GM23338 (cell line): ENCODE results near the gene GRIN3B.

ENCODE experiments used
- CTCF ChIP-seq, 2 experiments: fragments of 200-600 bp in 1 of 2; sonication (generic) in 1 of 2; conservative IDR thresholded peaks; 2 replicates each; pipeline versions ENCODE4 v1.5.1 to v1.6.1; 2016 to 2017; ENCODE audit warnings: antibody characterized with exemption in 2 of 2, low read depth in 2 of 2, mild to moderate bottlenecking in 2 of 2, moderate library complexity in 1 of 2
- EZH2 ChIP-seq: fragments of 200-600 bp; sonication (generic); IDR thresholded peaks from one replicate; pipeline ENCODE4 v1.8.0; 2017; ENCODE audit warnings: antibody characterized with exemption, mild to moderate bottlenecking, low read depth; ENCODE audit not compliant: unreplicated experiment
- EZH2phosphoT487 ChIP-seq: fragments of 200-600 bp; sonication (generic); IDR thresholded peaks from one replicate; pipeline ENCODE4 v1.8.1; 2018; ENCODE audit warnings: antibody characterized with exemption; ENCODE audit not compliant: unreplicated experiment
- REST ChIP-seq: IDR thresholded peaks from one replicate; pipeline ENCODE4 v1.6.1; 2018; ENCODE audit warnings: antibody characterized with exemption; ENCODE audit not compliant: unreplicated experiment

GRCh38 chr19:1053176-1054101 lies 53.2 kb downstream of the GRIN3B start:
- TF ChIP-seq EZH2 (no peak), CTCF (conservative IDR thresholded peaks at IDR 0.05; ENCODE audit: low read depth in 2 of 2) (no peak), EZH2phosphoT487 (no peak), REST (no peak)
